Astrocyte of the hippocampus (primary cell): ENCODE measurements around the gene RIC3.

Experiments
- DNase-seq: peaks from one replicate; pipeline ENCODE4 v3.0.0; 2011; ENCODE audit warnings: low read depth, low spot score

Gene RIC3

DNA sequence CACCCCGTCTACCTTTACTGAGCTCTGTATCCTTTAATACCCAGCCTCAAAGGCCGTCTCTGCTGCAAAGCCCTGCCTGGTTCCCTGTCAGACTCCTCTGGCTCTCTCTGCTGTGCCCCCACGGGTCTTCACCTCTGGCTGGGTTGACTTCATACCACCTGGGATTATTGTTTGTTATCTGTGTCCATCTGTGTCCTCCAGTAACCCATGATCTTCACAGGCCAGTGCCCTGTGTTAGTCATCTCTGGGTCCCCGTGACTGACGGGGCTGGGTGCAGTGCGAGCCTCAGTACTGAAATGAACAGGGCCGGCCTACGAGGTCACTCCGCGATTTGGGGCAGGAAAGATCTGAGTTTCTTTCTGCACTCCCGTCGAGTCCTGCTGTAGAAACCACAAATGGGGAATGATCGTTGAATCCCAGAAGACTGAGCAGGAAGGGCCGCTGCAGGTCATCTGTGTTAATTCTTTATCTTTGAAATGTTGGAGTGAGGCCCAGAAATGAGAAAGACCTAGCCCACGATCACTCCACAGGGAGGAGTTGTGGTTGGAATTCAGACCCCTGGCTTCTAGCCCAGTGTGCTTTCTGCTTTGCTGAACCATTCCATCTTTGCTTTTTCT, 100.1 kb downstream of the RIC3 start:
- DNase-seq: peak; percentile 97

DNA sequence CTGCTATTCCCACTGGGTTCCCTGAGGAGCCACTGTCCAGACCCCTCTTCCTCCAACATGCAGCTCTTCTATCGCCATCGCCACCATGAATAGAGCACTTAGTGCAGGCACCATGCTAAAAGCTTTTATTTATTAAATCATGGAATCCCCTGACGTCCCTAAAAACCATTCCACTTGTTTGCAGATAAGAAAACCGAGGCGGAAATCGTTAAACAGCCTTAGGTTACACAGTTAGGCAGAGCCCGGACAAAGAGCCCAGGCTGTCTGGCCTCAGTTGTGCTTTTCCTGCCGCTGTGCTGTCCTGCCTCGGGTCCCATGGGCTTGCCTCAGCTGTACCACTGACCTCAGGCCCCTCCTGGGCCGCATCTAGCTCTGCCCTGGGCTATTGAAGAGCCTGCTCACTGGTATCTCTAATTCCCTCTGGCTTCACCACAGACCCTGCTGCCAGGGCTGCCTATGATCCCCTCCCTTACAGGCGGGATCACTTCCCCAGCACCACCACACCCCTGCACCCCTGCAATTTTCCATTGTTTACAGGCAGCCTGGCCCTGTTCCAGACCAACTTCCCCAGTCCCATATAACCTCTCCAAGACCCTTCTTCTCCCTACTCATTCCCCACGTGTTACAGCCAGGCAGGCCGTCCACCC, 100.8 kb downstream of the RIC3 start:
- peak; percentile 43 for DNase-seq

GRCh38 chr11:8067567-8067928, 101.3 kb downstream of the RIC3 start:
- DNase-seq: no peak

GRCh38 chr11:8066911-8067455, 101.8 kb downstream of the RIC3 start:
- no peak for DNase-seq

GRCh38 chr11:8066036-8066910, 102.6 kb downstream of the RIC3 start:
- DNase-seq: no peak

DNA sequence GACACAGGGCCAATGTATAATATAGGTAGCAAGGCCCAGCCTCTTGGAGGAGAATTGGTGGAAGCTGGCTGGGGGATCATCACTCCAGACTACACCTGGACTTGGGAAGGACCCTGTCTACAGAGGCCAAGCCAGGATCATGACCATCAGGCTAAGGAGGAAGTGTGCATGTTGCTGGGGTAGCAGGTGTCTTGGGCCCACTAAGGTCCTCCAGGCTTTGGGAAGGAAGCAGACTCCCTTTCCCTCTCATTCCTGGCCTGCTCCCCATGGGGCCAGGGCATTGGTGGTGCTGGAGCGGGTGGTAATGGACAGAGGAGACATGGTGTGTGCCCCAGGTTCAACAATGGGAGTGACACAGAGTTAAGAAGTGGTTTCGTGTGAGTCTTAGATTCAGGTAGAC, 103.8 kb downstream of the RIC3 start:
- no peak for DNase-seq

DNA sequence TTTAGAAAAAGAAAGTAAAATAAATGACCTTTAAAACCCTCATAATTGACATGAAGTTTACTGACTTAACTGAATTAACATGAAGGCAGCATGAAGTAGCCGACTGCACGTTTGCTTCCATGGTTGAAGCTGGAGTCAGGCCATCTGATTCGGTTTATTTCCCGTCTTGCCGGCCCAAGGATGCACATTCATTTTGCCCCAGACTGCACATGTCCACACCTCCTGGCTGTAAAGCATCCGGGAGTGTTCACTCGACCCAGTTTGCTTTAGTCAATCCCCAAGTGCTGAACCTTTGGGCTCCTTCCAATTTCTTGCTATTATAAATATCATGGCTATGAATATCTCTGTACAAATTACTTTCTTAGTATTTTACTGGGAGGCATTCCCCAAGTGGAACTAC, 105.5 kb downstream of the RIC3 start:
- DNase-seq: no peak

DNA sequence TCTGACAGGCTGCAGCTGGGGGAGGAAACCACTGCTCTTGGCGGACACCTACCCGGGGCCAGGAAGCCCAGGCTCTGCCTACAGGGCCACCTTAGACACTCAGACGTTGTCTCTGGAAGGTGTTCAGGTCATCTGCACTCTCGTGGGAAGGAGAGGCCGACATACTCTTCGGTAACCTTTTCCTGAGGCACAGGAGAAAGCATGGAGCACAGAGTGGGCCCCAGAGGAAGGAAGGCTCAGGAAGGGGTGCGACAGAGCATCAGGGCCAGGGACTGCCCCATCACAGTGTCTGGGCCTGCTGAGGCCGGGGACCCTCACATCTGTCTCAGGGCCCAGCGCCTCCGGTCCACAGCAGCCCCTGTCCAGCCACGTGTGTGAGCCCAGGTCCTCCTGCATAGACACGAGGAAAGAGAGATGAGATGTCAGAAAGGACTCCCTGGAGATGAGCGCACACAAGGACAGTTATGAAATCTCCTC, 106.0 kb downstream of the RIC3 start:
- no peak for DNase-seq

DNA sequence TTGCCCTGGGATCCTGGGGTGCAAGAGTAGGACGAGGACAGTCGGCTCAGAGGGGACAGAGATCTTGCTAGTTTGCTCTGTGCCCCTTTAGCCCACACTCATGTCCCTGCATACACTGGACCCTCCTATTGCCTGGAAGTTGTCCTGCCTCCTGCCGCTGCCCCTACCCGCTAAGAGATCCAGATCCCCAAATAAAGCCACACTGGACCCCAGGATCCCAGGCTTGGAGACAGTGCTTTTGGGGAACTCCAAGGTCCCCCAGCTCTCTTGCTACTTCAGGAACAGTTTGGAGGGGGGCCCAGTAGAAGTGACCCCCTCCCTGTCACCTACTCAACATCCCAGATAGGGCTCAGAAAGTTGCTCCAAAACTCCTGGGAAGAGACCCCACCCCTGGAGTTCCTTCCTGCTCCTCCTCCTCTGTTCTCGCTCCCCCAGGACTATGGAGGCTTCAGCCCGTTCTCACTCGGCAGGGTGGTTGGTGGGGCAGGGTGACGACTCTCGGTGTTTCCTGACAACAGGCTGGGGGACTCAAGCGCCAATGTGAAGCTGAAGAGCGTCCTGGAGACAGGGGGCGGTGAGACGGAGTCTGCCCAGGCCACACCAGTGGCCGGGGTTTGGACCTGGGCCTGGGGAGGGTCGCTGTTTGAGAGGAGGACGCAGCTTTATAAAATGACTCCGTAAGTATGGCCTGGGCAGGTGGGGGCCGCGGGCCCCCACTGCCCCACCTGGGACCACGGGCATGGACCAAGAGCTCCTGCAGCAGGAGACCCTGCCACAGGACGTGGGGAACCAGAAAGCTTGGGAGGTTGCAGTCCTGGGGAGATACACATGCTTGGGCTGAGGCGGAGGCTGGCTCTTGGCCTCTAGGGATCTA, 107.0 kb downstream of the RIC3 start:
- no peak for DNase-seq

- DNase-seq: peak; percentile 26
These were observed 107.8 kb downstream of the RIC3 start for GRCh38 chr11:8060801-8061554.

DNA sequence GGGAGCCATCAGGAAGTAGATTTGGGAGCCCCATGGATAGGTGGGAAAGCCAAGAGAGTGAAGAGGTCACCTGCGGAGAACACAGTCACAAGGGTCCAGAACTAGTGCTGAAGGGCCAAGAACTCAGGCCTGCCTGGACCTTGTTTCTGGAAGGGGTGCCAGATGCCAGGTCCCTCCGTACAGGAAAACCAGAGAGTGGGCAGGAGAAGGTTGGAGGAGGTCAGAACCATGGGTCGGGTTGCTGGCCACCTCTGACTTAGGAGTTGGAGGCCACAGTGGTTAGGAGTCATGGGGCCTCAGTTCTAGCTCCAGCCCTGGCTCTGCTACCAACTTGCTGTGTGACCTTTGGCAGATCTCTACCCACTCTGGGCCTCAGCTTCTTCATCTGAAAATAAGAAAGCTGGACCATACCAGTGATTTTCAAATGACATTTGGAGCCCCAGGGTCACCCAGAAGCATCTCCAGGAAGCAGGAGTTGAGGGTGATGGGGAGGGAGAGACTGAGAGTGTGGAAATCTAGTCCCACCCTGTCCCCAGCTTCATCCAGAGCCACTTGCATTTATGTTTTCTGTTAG, 108.6 kb downstream of the RIC3 start:
- no peak for DNase-seq

GRCh38 chr11:8059571-8060011, 109.2 kb downstream of the RIC3 start:
- DNase-seq: no peak

- DNase-seq: no peak
These were observed 109.8 kb downstream of the RIC3 start for GRCh38 chr11:8059030-8059429.

- DNase-seq: no peak
These were observed 110.6 kb downstream of the RIC3 start for GRCh38 chr11:8058216-8058615.

GRCh38 chr11:8056810-8057463, 111.9 kb downstream of the RIC3 start:
- DNase-seq: peak; percentile 45
